Measurements from ENCODE around the gene LRWD1.
"Not testable (repeated sequence)": the region's sequence is repeated elsewhere in the genome, so short reads cannot be mapped to it uniquely, and the experiment has no call there.

- TF ChIP-seq CTCF (IDR thresholded peaks at IDR 0.05); EZH2 (IDR thresholded peaks at IDR 0.05; ENCODE audit: borderline replicate concordance, insufficient read depth, low read depth, low read length, poor library complexity, severe bottlenecking): not testable (repeated sequence)
Measured at GRCh38 chr7:102503141-102503540, 38.4 kb downstream of the LRWD1 start.

All from B cell (primary cell).